ENCODE measurements around the gene DHX8.
A peak's percentile ranks its signal among the peaks of the same experiment; 100 is the strongest.

DHX8 gene

GRCh38 chr17:43542859-43543258 lies 59.1 kb downstream of the DHX8 start:
- DNase-seq (ENCODE audit: low read depth): no peak
- no peak overlapping the region for H3K4me3 ChIP-seq (ENCODE audit: low read depth, low read length)

GRCh38 chr17:43543300-43543699 lies 59.5 kb downstream of the DHX8 start:
- H3K4me3 ChIP-seq (ENCODE audit: low read depth, low read length): no peak overlapping the region
- no peak for DNase-seq (ENCODE audit: low read depth)

- peak overlapping the region; percentile 66 for H3K4me3 ChIP-seq (ENCODE audit: low read depth, low read length)
Observed at GRCh38 chr17:43543771-43544575, 60.2 kb downstream of the DHX8 start.

GRCh38 chr17:43545383-43545632 lies 61.5 kb downstream of the DHX8 start:
- no peak for DNase-seq (ENCODE audit: low read depth)
- H3K4me3 ChIP-seq (ENCODE audit: low read depth, low read length): peak overlapping the region; percentile 66

More at GRCh38 chr17:43543771-43544575, 60.2 kb downstream of the DHX8 start:
- DNase-seq (ENCODE audit: low read depth): no peak

- DNase-seq (ENCODE audit: low read depth): peak; percentile 75
- H3K4me3 ChIP-seq (ENCODE audit: low read depth, low read length): peak within 1 kb of the TSS; percentile 66
Observed at GRCh38 chr17:43546319-43547188, 62.8 kb downstream of the DHX8 start, which contains the start of gene ETV4. ETV4 (minus strand) TSS chr17:43546340; CDS start chr17:43545617, 723 bp downstream.

GRCh38 chr17:43547189-43547550 lies 63.4 kb downstream of the DHX8 start:
- no peak overlapping the region for H3K4me3 ChIP-seq (ENCODE audit: low read depth, low read length)
- no peak for DNase-seq (ENCODE audit: low read depth)

- no peak overlapping the region for H3K4me3 ChIP-seq (ENCODE audit: low read depth, low read length)
- DNase-seq (ENCODE audit: low read depth): no peak
Observed at GRCh38 chr17:43547659-43548256, 64.0 kb downstream of the DHX8 start.

- H3K4me3 ChIP-seq (ENCODE audit: low read depth, low read length): no peak overlapping the region
- DNase-seq (ENCODE audit: low read depth): no peak
Observed at GRCh38 chr17:43548689-43549379, 65.1 kb downstream of the DHX8 start.

GRCh38 chr17:43549496-43549895 lies 65.7 kb downstream of the DHX8 start:
- no peak overlapping the region for H3K4me3 ChIP-seq (ENCODE audit: low read depth, low read length)

GRCh38 chr17:43550754-43551153 lies 67.0 kb downstream of the DHX8 start:
- no peak overlapping the region for H3K4me3 ChIP-seq (ENCODE audit: low read depth, low read length)
- DNase-seq (ENCODE audit: low read depth): no peak

More at GRCh38 chr17:43549496-43549895, 65.7 kb downstream of the DHX8 start:
- DNase-seq (ENCODE audit: low read depth): no peak

- H3K4me3 ChIP-seq (ENCODE audit: low read depth, low read length): no peak overlapping the region
- DNase-seq (ENCODE audit: low read depth): no peak
Observed at GRCh38 chr17:43552229-43552837, 68.6 kb downstream of the DHX8 start.

- DNase-seq (ENCODE audit: low read depth): no peak
- no peak overlapping the region for H3K4me3 ChIP-seq (ENCODE audit: low read depth, low read length)
Observed at GRCh38 chr17:43553573-43553972, 69.8 kb downstream of the DHX8 start.

GRCh38 chr17:43554857-43555256 lies 71.1 kb downstream of the DHX8 start:
- no peak for DNase-seq (ENCODE audit: low read depth)
- H3K4me3 ChIP-seq (ENCODE audit: low read depth, low read length): no peak overlapping the region

GRCh38 chr17:43556292-43556691 lies 72.5 kb downstream of the DHX8 start:
- no peak for DNase-seq (ENCODE audit: low read depth)

GRCh38 chr17:43558805-43559160 lies 75.0 kb downstream of the DHX8 start:
- DNase-seq (ENCODE audit: low read depth): no peak
- no peak overlapping the region for H3K4me3 ChIP-seq (ENCODE audit: low read depth, low read length)

More at GRCh38 chr17:43556292-43556691, 72.5 kb downstream of the DHX8 start:
- H3K4me3 ChIP-seq (ENCODE audit: low read depth, low read length): no peak overlapping the region

GRCh38 chr17:43559161-43559816 lies 75.5 kb downstream of the DHX8 start:
- no peak overlapping the region for H3K4me3 ChIP-seq (ENCODE audit: low read depth, low read length)
- DNase-seq (ENCODE audit: low read depth): no peak

GRCh38 chr17:43560461-43561427 lies 77.0 kb downstream of the DHX8 start:
- H3K4me3 ChIP-seq (ENCODE audit: low read depth, low read length): no peak overlapping the region
- DNase-seq (ENCODE audit: low read depth): no peak
